NCI-H748 (cell line): ENCODE results near the gene CTNNA2.

ENCODE experiments used
- DNase-seq: peaks from one replicate; lab custom pipeline; 2025; ENCODE audit not compliant: unreplicated experiment; lab: John Stamatoyannopoulos, UW

The CTNNA2 gene

DNA sequence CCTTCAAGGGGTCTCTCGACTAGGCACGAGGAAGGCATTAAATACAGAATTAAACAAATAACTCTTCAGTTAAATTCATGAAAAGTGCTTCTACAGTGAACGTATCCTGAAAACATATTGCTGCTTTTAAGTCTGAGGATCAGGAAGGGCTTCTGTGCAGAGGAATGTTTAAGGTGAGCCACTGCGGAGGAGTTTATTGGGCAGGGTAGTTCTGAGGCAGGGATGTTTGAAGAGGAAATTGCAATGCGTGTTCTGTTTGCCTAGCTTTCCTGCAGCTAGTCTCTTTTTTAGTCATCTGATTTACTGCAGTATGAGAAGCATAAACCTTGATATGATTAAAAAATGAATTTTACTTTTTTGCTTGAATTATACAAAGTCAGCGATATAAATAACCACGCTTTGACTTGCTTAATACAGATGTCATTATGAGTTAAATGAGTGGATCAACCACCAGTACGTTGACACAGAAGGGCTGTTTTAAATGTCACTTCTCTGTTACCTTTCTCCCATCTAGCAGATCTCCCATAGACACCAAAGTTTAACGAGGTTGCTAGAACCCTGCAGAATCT is 98.7 kb downstream of the CTNNA2 start:
- no peak for DNase-seq

DNA sequence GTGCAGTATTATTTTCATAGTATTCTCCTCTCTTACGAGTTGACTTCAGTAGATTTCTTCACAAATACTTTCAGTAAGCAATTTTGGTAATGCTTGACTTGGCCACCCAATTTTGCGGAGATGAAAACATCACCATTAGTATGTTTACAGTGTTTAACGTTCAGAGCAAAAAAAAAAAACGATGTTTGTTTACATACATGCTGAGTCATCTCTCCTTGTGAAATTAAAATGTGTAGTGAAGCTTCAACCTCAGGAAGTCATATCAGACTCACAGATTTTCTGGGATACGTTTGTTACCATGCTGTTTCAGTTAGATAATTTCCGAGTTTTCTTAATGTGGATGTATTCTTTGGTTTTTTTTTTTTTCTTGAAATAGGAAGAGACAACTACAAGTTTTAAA is 100.1 kb downstream of the CTNNA2 start:
- peak; percentile 26 for DNase-seq

DNA sequence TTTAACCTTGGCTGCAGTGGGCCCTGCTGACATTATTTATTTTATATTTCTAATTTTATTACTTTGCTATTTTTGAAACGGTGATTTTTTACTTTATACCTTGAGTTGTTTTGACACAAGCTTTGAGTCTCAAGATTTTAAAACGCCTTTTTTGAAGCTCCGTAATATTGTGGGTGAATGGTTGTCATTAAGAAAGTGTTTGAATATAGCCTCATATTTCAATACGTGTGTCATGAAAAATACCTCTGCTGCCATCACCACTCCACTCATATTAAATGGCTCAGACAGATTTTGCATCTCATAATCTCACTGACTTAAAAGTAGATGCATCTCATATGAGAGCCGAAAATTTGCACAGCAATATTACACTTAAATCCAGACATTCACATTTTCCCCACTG is 106.6 kb downstream of the CTNNA2 start:
- no peak for DNase-seq

DNA sequence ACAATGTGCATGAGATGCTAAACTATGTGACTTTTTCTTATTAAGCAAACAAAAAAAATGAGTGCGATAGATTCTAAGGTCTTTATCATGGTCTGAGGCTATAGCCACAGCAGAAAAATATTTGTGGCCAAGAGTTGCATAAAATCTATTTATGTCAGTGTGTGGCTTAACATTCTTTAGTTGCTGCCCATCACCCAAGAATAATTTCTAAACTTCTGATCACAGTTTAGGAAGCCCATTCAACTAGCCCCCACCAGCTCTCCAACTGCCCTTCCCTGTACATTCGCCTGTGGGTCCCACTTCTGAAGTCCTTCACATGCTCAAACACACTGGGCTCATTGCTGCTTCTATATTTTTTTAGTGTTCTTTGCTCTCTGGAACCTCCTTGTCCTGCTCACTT is 107.1 kb downstream of the CTNNA2 start:
- no peak for DNase-seq

DNA sequence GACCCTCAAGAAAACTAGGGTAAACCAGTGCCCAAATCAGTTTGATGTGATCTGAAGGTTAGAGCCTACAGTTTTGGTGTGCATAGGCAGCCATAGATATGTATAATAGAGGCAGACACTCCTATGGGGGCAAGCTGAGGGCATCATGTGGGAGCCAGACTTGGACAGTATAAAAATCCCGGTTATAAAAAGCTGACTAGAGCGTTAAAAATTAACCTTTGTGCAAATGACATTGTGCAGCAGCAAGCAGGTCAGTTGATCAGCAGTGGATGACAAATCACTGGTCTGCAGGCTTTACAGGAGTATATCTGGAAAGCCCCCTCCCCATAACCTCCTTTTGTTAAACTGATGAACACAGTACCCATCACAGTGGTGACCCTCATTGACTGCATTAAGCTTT is 107.8 kb downstream of the CTNNA2 start:
- no peak for DNase-seq

DNA sequence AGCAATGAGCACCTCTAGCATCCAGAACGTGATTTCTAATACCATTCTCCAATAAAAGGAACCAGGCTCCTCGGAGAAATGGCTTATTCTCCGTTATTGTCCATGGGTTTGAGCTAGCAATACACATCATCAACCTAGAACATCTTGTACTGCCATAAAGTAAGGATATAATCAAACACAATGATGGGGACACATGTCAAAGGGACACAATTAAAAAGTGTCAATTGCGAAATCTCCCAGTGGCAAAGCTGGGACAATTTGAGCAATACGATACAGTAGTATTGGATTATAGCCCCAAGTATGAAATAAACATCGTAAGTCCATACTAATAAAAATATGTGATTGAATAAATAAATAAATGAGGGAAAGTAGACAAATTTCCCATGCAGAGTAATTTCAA is 108.4 kb downstream of the CTNNA2 start:
- no peak for DNase-seq

DNA sequence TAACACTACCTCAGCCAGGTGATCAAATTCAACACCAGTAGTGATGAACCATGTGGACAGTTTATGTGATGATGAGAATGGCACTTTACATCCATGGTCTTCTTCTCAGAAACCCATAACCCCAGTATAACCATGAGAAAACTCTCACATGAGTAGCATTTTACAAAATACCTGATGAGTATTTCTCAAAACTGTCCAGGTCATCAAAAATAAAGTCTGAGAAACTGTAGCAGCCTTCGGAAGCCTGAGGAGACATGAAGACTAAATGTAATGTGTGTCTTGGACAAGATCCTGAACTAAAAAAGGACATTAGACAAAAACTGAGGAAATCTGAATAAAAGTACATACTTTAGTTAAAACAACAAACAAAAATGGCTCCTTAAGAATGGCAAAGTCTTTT is 108.9 kb downstream of the CTNNA2 start:
- no peak for DNase-seq

DNA sequence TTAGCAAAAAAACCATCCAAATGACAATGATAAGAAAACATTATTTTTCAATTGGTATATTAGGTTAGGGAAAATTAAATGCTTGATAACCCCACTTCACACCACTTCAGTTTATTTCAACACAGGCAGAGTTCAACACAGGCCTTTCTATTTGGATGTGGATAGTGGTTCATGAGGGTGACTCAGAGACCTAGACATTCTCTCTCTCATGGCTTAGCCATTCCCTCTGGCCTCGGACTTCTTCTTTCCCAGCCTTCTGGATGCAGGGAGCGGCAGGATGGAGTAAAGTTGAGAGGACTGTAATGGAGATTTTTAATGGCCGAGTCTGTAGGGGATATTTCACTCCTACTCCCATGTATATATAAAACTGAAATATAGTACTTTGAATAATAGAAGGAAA is 109.7 kb downstream of the CTNNA2 start:
- DNase-seq = no peak

DNA sequence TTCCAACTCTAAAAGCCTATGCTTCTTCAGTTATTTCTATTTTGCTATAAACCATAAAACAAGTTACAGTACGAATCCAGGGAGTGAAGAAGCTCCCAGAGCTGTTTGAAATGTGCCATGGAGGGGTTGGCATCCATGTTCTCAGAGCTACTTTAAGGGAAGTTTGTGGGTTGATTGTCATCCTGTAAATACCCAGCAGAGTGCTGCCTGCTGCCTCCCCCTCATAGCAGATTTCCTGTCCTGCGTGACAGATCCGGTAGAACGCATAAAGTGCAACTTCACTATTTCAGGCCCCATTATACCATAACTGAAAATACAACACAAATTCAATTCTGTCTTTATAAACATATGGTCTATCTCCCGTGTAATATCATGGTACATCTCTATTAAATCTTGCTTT is 114.4 kb downstream of the CTNNA2 start:
- DNase-seq = no peak

DNA sequence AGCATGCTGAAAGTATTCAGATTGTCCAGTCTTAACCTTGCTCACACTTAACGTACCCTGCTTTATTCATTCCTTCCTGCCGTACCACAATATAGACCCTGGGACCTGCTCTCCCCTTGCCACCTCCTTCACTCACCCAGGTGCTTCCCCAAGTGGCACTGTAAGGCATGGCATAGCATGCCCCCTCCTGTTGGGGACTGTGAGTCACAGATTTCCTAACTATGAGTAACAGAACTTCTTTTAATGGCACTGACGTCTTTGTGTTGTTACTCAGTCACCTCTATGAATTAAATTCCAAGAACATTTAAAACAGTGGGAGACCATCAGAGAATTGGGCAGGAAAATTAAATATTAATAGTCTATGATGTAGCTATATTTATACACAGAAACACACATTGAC is 117.2 kb downstream of the CTNNA2 start:
- no peak for DNase-seq

DNA sequence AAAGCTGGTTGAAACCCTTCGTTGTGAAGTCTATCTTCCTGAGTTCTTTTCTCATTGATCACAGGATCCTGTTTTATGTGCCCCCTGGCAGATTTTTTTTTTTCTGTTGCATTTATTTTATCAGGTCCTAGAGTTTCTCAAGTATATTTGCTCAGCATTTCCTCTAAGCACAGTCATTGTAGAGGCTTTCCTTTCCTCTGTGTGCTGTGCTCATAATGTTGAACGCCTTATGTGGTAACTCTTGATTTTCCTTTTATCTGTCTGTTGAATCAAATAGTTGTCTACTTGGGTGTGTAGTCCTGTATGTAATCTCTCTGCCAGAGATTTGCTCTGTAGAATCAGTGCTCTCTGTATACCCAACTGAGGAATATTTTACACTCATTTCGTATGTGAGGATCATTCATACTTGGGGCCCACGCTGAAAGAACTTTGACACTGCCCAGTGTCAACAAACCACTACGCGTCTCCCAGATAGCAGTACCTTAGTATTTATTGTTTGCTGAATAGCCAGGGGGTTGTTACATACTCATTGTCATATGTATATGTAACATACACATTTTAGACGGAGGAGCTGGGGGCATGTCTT is 118.2 kb downstream of the CTNNA2 start:
- no peak for DNase-seq

DNA sequence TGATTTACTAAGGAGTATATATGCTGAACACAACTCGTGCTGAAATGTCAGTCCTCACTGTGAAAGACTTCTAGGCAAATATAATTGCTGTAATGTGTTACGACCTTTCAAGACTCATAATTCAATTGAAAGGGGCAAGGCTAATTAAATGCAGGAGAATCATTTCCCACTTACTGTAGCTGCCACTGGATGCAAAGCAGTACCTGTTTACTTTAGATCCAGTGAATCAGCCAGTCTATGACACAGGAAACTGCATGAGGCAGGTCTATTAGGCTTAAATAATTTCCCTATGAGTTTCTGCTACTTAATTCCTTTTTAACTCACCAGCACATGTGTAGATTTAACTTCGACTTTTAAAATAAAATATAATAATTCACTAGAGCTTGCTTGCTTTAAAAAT is 125.6 kb downstream of the CTNNA2 start:
- DNase-seq = peak; percentile 83

DNA sequence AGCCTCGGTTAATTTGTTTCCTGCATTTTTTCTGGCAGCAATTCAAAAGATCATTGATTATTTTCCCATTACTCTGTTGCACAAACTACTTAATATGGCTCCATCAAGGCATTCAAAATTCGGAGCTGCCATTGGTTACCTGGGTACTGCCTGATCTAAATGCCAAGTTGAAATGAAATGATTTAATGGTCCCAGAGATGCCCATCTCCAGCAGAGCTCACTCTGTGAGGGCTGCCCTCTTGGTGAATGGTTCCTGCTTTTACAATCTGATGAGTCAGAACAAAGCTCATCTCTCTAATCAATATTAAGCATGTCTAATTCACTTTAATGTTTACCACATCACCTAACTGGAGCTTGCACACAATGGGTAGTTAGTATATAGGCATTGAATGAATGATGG is 126.1 kb downstream of the CTNNA2 start:
- DNase-seq = peak; percentile 28

DNA sequence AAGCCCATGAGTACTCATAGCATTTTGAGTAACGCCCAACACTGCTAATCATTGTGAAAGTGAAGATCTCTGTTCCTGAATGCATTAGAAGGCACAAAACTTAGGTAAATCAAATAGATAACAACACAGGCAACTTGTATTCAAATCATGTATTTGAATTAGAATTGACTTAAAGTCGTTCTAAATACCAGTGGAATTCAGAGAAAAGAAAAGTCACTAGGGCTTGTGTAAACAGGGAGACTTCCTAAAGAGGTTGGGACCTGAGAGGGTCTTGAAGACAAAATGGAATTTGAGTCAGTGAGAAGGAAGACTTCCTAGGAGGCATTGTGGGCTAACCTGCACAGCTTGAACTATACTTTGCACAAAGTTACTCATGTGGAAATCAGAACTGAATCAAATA is 127.2 kb downstream of the CTNNA2 start:
- no peak for DNase-seq

DNA sequence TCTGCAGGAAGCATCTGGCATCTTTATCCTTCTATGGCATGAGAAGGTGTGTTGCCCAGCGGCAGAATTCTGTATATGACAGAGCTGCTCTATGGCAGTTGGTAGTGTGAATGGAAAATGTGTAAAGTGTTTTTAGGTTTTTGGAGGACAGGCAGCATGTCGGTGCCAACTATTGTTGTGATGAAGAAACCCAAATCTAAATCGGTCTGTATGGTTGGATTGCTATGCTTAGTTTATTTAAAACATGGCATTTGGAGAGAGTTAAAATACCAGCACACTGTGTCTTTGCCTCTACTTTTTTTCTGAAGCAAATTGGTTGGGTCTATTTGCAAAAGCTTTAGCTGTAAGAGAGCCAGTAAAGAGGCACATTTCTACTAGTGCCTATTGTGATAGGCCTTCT is 136.7 kb downstream of the CTNNA2 start:
- no peak for DNase-seq

DNA sequence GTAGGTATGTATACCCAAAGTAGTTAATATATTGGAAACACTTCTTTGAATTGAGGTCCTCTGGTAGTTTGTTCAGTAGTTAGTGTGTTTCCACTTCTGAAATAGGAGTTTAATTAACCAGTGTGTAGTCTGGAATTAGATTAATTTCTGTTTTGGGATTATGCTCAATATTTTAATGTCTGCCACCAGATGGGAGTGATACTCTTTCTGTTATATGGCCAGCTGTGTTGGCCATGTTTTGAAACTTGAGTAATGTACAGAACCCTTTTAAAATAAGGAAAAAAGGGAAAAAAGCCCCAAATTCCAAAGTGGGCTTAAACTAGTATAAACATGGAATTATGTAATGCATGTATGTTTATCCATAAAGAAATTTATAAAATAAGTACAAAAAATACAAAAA is 147.7 kb downstream of the CTNNA2 start:
- DNase-seq = no peak

DNA sequence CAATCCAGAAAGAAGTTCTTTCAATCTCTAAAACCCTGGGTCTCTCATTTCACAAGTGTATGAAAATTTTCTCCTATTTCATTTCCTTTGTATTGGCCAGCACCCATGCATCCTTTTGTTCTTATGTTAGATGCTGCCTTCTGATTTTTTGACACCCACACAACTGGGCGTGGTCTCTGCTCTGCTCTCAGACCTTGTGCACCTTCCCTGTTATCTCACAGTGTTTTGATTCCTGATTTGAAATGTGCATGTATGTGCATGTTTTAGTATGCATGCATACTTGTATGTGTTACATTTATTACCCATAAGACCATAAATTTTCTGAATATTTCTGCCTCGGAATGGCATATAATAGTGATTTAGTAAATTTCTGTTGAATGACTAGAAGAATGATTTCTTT is 152.2 kb downstream of the CTNNA2 start:
- DNase-seq = no peak

DNA sequence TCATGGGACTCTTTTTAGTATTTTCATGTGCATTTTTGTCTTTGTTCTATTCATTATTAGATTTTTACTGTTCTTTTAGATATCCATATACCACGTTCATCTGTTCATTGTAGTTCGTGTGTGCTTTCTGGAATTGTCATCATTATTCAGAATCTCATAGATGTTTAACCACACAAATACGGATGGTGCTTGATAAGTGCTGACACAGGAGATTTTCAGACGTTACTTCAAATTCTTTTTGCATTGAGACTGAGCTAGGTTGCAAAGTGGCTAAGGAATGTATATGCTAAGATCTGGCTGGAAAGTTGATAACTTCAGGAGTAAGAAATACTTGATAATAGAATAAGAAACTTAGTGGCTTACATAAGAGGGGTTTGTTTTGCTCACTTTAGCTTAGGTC is 153.6 kb downstream of the CTNNA2 start:
- DNase-seq = no peak

DNA sequence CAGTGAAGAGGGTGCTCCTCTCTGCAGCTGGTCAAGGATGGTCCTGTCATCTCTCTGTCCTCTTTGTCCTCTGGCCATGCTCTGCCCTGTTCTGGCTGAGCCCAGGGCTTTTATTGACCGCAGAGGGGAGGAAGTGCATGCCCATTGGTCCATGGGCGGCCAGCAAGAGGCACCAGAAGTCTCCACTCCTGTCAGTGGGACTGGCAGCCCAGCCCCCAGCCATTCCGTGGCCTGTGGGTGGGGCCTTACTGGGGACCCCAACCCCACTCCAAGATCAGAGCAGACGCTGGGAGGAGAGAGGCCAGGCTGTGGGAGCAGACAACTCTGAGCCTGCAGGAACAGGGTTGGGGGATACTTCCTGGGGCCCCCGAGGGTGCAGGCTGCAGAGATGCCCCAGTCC is 156.9 kb downstream of the CTNNA2 start:
- no peak for DNase-seq

DNA sequence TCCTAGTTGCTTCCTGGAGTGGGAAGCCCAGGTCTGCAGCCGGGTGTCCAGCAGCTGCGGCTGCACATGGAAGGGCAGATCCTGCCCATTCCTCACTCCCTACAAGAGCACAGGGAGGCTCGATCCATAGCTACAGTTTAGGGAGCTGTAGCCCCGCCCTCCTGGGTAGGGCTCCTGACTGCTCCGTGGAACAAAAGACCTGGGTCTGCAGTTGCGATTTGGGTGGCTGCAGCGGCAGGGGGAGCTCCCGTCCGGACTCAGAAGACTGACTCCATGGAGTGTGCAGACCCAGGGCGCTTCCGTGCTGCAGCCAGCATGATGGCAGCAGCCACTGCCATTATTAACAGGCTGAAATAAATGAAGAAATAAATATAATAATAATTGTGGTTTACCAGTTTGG is 157.3 kb downstream of the CTNNA2 start:
- no peak for DNase-seq

DNA sequence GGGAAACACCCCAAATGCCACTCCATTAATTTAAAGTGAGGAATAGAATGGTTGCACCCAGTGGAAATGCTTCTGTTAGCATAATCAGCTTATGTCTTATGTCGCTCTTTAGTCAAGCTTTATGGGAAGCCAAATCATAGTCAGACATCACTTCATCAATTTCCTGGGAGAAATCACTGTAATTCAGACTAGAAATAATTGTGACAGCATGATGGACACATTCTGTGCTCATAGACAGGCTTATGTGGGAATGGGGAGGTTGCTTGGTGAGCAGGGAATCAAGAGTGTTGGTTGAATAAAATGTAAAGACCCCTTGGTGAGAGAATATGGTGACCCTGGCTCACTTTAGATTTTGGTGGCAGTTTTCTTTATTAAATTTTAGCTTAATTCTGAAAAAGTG is 174.0 kb downstream of the CTNNA2 start:
- no peak for DNase-seq

DNA sequence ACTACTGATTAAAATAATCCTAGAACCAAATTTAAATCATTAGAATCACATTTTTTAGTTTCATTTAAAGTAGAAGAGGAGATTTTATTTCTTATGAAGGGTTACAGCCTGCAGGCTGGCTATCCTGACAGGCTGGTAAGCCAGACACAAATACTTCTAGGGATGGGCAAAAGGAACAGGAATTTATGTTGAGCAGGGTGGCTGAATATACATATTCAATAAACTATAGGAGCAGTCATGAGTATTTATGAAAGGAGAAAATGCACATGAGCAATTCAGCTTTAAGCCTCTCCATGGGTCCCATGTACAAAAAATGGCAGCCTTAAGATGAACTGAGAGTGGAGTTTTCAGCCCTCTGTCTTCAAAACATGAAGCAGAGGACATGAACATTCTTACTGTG is 182.4 kb downstream of the CTNNA2 start:
- no peak for DNase-seq

DNA sequence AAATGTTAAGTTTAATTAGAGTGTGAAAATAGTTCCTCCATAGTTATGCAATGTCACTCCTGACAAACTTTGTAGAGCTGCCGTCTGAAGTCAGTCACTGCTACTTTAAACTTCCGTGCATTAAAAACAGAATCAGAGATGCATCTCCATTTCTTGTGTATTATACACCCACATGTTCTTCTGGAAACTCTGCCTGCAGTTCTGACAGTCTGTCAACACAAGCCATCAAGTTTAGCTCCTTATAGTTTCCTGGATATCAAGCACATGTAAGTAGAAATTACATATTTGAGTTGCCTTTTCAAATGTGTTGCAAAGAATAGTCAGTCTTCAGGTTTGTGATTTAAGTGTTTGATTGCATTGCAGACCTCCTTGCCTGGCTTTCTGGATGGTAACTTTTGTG is 184.3 kb downstream of the CTNNA2 start:
- no peak for DNase-seq

DNA sequence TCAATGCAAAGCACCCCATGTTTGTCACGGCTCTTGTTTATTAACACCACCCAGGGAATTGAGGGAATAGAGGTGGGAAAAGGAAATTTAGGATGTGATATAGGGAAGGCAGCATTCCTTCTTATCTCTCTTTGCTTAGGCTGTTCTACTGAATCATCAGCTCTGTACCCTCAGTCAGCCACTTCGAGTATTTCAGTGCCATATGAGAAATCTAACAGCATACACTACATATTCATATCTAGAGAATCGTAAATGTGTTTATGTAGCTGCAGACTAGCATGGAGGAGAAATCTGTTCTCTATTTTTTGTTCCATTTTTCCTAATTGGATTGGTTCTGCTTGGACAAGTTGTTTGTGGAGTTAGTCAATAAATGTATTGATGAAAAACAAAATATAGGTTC is 187.8 kb downstream of the CTNNA2 start:
- DNase-seq = no peak
